Colonic mucosa (tissue), 4 donors: Measurements from ENCODE around the gene TAF3. TPM values are rescaled to one million over a fixed set of nuclear protein-coding genes. Genes with fewer than 3 reads are reported as not detected.
A peak's percentile ranks its signal among the peaks of the same experiment; 100 is the strongest.
"Not testable (repeated sequence)": the region's sequence is repeated elsewhere in the genome, so short reads cannot be mapped to it uniquely, and the experiment has no call there.

Experiments used
- DNase-seq: peaks from one replicate; pipeline ENCODE4 v3.0.0-alpha.2; 2020
- H3K27ac ChIP-seq: fragments of 200-600 bp; one replicate; pipeline ENCODE4 v1.8.0; 2021
- H3K27me3 ChIP-seq: fragments of 200-600 bp; one replicate; pipeline ENCODE4 v1.8.0; 2021
- H3K36me3 ChIP-seq: fragments of 200-600 bp; one replicate; pipeline ENCODE4 v1.8.0; 2021
- H3K4me1 ChIP-seq: fragments of 200-600 bp; one replicate; pipeline ENCODE4 v1.8.0; 2021; ENCODE audit warnings: mild to moderate bottlenecking
- H3K4me3 ChIP-seq: fragments of 200-600 bp; one replicate; pipeline ENCODE4 v1.8.0; 2021
- H3K9ac ChIP-seq, 2 donors: one replicate each; pipeline ENCODE4 v1.7.0; 2013; ENCODE audit warnings: control low read depth in 2 of 2, low read depth in 2 of 2, low read length in 2 of 2
- H3K9me3 ChIP-seq: fragments of 200-600 bp; one replicate; pipeline ENCODE4 v1.8.0; 2021
- intact Hi-C: fragments of 100-400 bp; cut with DNase I; formaldehyde crosslinking; loops from one replicate; pipeline ENCODE4 v1.14.1; 2022
- total RNA-seq, 2 donors: library from RNA; stranded (reverse); fragmentation: NEBNext Ultra II Directional in 1 of 2; extraction: Animal tissue kit (Norgen Biotek cat#: 25700) in 1 of 2; gene quantifications; one replicate each; pipeline ENCODE4 v1.2.1, GENCODE V29; 2021
- TF ChIP-seq, protein P1 (sequence below): fragments of 200-600 bp; IDR thresholded peaks from one replicate; pipeline ENCODE4 v1.8.0; 2022; ENCODE audit warnings: antibody characterized with exemption, mild to moderate bottlenecking
- donor health status: healthy.
- donor health status: DM: no; HTN: no; CAD: no.
- donor health status: DM: no; HTN: no; CAD: no.

TAF3 gene, protein sequence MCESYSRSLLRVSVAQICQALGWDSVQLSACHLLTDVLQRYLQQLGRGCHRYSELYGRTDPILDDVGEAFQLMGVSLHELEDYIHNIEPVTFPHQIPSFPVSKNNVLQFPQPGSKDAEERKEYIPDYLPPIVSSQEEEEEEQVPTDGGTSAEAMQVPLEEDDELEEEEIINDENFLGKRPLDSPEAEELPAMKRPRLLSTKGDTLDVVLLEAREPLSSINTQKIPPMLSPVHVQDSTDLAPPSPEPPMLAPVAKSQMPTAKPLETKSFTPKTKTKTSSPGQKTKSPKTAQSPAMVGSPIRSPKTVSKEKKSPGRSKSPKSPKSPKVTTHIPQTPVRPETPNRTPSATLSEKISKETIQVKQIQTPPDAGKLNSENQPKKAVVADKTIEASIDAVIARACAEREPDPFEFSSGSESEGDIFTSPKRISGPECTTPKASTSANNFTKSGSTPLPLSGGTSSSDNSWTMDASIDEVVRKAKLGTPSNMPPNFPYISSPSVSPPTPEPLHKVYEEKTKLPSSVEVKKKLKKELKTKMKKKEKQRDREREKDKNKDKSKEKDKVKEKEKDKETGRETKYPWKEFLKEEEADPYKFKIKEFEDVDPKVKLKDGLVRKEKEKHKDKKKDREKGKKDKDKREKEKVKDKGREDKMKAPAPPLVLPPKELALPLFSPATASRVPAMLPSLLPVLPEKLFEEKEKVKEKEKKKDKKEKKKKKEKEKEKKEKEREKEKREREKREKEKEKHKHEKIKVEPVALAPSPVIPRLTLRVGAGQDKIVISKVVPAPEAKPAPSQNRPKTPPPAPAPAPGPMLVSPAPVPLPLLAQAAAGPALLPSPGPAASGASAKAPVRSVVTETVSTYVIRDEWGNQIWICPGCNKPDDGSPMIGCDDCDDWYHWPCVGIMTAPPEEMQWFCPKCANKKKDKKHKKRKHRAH
- 1 to 10 TPM; 4.4 to 6.3 TPM for total RNA-seq

DNA sequence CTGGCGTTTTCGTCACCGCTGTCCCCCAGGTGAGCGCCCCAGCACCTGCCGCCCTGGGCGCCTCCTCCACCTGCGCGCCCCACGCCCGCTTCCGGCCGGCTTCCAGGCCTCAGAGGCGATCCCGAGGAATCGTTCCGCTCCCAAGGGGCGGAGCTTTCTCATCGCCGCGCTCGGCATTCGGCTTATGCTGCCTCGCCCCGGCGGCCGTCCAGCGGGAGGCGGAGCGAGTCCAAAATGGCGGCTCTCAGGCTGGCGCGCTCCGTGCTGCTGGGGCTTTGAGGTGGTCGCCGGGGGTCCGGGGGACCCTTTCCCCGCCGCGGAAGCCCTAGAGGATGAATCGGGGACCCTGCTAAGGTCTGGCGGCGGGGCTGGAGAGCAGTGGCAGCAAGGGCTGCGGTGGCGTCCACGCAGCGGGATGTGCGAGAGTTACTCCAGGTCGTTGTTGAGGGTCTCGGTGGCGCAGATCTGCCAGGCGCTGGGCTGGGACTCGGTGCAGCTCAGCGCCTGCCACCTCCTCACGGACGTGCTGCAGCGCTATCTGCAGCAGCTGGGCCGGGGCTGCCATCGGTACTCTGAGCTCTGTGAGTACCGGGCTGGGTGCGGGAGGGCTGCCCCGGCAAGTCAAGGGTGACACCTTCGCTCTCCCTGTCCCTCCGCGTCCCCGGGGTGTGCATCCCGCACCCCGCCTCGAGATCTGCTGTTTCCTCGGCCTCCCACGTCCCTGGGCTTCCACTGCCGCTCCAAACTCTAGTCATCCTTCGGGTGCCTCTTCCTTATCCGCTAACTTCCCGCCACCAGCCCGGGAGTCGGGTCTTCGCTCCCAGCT lies at the start of gene TAF3:
Gene TAF3 (plus strand): TSS at position 211 of the 826 bp plus-strand sequence. CDS start 205 bp downstream, at position 416.
- H3K27me3 ChIP-seq: no peaks in the 10 kb centered on the region
- intact Hi-C loops: loop anchor here (10.0 kb wide), 1 partner anchor 54 kb away; no protein-coding TSS in a partner anchor

GRCh38 chr10:7773845-7774801 lies 44.2 kb upstream of the TAF3 start:
- Histone ChIP-seq H3K36me3 (peaks cover 11% of the 10 kb centered on the region), H3K27me3 (no peaks in the 10 kb centered on the region), H3K9me3 (no peaks in the 10 kb centered on the region), H3K27ac (no peak overlapping the region), H3K9ac (no peak overlapping the region), H3K4me1 (no peaks in the 10 kb centered on the region), H3K4me3 (no peak overlapping the region)
- peak; percentile 64 for DNase-seq
- TF ChIP-seq, protein P1, sequence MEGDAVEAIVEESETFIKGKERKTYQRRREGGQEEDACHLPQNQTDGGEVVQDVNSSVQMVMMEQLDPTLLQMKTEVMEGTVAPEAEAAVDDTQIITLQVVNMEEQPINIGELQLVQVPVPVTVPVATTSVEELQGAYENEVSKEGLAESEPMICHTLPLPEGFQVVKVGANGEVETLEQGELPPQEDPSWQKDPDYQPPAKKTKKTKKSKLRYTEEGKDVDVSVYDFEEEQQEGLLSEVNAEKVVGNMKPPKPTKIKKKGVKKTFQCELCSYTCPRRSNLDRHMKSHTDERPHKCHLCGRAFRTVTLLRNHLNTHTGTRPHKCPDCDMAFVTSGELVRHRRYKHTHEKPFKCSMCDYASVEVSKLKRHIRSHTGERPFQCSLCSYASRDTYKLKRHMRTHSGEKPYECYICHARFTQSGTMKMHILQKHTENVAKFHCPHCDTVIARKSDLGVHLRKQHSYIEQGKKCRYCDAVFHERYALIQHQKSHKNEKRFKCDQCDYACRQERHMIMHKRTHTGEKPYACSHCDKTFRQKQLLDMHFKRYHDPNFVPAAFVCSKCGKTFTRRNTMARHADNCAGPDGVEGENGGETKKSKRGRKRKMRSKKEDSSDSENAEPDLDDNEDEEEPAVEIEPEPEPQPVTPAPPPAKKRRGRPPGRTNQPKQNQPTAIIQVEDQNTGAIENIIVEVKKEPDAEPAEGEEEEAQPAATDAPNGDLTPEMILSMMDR: no peak
- intact Hi-C loops: no loop called here

More for the DNA sequence above, at the start of gene TAF3:
- no peaks in the 10 kb centered on the region for H3K9me3 ChIP-seq
- peak; percentile 94 for DNase-seq
- no peaks in the 10 kb centered on the region for H3K4me1 ChIP-seq
- H3K4me3 ChIP-seq: peak within 1 kb of the TSS; percentile 80
- TF ChIP-seq, protein P1: no peak
- H3K36me3 ChIP-seq: no peaks in the 10 kb centered on the region
- no peak within 1 kb of the TSS for H3K27ac ChIP-seq
- H3K9ac ChIP-seq: peak within 1 kb of the TSS; percentile 85 to 93

DNA sequence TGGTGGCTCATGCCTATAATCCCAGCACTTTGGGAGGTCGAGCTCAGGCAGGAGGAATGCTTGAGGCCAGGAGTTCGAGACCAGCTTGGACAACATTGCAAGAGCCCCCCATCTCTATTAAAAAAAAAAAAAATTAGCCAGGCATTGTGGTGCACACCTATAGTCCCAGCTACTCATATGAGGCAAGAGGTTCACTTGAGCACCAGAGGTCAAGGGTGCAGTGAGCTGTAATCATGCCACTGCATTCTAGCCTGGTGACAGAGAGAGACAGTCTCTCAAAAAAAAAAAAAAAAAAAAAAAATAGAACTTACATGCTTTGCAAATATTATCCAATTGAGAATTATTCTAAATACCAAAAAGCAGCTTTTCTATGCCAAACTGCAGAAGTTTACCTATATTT lies 41.5 kb upstream of the TAF3 start:
- peaks cover 4% of the 10 kb centered on the region for H3K36me3 ChIP-seq
- H3K9me3 ChIP-seq: no peaks in the 10 kb centered on the region
- no peaks in the 10 kb centered on the region for H3K4me1 ChIP-seq
- H3K27me3 ChIP-seq: no peaks in the 10 kb centered on the region
- no peak overlapping the region for H3K27ac ChIP-seq
- H3K9ac ChIP-seq: no peak overlapping the region
- DNase-seq: no peak
- H3K4me3 ChIP-seq: no peak overlapping the region
- intact Hi-C loops: no loop called here
- TF ChIP-seq, protein P1: no peak

DNA sequence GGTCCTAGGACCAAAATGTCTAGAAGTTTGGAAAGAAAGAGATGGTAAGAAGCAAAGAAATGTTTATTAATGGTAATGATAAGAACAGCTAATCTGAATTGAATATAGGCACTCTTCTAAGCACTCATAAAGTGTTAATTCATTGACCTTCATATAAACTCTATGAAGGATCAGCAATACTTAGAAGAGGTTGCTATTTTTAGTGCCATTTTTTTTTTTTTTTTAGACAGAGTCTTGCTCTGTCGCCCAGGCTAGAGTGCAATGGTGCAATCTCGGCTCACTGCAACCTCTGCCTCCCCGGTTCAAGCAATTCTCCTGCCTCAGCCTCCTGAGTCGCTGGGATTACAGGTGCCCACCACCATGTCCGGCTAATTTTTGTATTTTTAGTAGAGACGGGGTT lies 36.1 kb upstream of the TAF3 start:
- H3K36me3 ChIP-seq, H3K4me3 ChIP-seq, H3K27ac ChIP-seq, H3K27me3 ChIP-seq, H3K9me3 ChIP-seq, H3K9ac ChIP-seq, intact Hi-C loops, H3K4me1 ChIP-seq, DNase-seq: not testable (repeated sequence)

DNA sequence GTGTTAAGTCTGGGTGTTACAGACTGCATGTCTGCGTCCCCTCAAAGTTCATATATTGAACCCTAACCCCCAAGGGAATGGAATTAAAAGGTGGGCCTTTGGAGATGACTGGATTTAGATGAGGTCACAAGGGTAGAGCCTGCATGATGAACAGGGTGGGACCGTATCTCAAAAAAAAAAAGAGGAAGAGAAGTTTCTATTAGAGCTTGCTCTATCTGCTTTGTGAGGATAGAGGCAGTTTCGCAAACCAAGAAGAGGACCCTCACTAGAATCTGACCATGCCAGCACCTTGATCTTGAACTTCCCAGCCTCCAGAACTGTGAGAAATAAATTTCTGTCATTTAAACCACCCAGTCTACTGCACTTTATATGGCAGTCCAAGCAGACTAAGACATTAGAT lies 31.9 kb upstream of the TAF3 start:
- Histone ChIP-seq H3K27me3 (no peaks in the 10 kb centered on the region), H3K9ac (no peak overlapping the region), H3K36me3 (no peaks in the 10 kb centered on the region), H3K4me1 (peaks cover 19% of the 10 kb centered on the region), H3K9me3 (no peaks in the 10 kb centered on the region), H3K27ac (no peak overlapping the region), H3K4me3 (no peak overlapping the region)
- no peak for DNase-seq
- intact Hi-C loops: no loop called here
- TF ChIP-seq, protein P1: no peak
